ENCODE measurements around the gene ENTREP3.
"Not testable (repeated sequence)": the region's sequence is repeated elsewhere in the genome, so short reads cannot be mapped to it uniquely, and the experiment has no call there.

Gene ENTREP3

DNA sequence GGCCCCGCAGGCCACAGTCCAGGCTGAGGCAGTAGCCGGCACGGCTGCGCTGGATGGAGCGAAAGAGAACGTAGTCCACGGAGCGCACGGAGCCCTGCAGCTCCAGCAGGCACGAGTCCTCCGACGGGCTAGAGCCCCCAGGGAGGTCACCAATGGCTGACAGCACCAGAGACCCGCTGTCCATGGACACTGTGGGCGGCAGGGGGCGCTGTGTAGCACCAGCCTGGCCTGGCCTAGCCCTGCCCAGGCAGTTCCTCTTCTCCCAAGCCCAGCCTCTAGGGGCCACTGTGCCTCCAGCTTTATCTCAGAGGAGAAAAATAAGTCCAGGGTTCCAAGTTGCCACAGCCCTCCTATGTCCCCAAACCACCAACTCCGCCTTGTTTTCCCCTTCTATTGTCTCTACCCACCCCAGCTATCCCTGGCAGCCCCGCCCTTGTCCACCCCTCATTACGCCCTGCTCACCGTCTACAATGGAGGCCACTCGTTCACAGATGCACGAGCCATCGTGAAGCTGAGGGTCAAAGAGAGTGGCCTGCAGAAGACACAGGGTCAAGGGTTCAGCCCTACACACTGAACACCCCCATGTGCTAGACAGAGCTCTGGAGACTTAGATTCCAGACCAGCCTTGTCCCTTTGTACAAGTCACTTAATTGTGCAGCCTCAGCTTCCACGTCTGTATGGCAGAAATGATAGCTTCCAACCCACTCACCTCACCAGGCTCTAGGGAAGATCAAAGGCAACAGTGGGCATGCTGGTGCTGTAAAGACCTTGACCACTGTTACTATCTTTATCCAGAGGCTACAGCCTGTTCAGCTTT, 4.4 kb downstream of the ENTREP3 start:
- peak; percentile 74 for DNase-seq

GRCh38 chr1:155250246-155250632, 5.0 kb downstream of the ENTREP3 start:
- no peak for DNase-seq

DNA sequence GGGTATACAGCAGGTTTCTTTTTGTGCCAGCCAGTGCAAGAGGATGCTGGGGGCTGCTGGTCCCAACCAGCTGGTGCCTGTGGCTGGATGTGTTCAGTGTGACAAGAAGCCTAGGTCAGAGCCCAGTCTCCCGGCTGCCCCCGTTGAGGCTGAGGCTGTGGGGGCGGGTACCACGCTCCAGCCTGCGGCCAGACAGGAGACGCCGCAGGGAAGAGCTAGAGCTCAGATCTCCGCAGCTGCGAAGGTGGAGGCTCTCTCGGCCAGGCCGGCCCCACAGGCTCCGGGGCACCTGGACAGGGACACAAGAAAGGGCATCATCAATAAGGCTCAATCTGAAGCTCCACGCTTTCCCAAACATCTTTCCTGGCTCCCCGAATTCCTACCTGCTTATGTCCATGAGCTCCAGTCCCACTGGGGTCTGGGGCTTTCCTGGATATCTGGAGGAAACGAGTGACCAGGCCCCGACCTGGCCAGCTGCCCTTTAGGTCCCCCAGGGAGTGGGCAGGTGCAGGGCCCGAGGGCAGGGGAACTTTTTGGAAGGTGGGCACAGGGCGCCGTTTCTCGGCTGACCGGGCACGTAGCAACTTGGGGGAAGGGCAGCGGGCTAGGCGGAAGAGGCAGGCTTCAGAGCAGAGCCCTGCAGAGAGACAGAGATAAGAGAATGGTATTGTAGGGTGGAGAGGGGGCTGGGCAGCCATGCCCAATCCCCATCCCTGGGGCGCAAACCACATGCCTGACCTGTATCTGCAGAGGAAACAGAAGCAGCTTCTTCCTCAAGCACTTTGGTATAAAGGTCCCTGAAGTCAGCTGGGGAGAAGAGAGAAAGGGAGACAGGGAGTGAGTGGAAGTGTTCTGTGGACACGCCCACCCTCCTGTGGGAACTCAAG, 7.4 kb downstream of the ENTREP3 start:
- DNase-seq: no peak

DNA sequence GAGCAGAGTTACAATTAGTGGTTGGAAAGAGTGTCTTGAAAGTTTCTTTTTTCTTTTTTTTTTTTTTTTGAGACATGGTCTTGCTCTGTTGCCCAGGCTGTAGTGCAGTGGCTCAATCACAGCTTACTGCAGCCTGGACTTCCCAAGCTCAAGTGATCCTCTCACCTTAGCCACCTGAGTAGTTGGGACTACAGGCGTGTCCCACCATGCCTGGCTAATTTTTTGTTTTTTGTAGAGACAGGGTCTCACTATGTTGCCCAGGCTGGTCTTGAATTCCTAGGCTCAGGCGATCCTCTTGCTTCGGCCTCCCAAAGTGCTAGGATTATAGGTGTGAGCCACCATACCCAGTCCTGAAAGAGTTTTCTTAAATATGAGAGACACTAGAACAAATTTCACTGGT, 8.5 kb downstream of the ENTREP3 start:
- DNase-seq: not testable (repeated sequence)

GRCh38 chr1:155245163-155245524, 10.1 kb downstream of the ENTREP3 start:
- DNase-seq: no peak

- peak; percentile 98 for DNase-seq
Observed at GRCh38 chr1:155244368-155245162, 10.7 kb downstream of the ENTREP3 start.

DNA sequence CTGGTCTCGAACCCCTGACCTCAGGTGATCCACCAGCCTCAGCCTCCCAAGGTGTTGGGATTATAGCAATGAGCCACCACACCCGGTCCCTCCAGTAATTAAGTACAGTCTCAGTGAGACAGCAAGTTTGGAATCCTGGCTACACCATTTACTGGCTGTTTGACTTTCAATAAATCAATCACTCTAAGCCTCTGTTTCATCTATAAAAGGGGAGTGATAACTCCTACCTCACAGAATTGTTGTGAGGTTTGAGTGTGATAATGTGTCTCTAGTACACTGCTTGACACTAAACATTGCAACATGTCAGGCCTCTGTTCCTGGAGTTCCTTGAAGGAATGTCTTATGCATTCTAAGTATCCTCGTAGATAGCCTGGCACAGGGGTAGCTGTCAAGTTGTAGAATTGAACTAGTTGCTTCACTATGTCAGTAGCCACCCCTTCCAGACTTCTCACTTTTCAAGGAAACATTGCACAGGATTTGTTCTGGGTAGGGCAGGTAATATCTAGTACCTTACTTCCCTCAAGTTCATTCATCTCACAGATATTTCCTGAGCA, 12.4 kb downstream of the ENTREP3 start:
- DNase-seq: no peak

DNA sequence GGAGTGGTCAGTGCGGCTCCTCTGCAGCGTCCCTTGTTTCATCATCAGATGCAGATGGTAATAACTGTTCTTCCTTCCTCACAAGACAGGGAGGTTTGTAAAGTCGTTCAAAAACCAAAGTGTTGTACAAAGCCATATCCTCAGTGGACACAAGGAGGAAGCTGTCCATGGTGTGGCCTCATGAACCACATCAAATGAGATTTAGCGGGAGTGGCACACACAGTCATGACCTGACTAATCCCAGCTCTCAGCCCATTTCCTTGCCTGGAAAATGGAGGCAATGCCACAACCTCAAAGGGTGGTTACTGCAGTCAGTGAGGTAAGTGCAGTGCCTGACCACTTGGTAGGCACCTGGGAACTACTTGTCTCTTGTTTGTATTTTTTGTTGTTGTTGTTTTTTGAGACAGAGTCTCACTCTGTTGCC, 13.4 kb downstream of the ENTREP3 start:
- DNase-seq: no peak

DNA sequence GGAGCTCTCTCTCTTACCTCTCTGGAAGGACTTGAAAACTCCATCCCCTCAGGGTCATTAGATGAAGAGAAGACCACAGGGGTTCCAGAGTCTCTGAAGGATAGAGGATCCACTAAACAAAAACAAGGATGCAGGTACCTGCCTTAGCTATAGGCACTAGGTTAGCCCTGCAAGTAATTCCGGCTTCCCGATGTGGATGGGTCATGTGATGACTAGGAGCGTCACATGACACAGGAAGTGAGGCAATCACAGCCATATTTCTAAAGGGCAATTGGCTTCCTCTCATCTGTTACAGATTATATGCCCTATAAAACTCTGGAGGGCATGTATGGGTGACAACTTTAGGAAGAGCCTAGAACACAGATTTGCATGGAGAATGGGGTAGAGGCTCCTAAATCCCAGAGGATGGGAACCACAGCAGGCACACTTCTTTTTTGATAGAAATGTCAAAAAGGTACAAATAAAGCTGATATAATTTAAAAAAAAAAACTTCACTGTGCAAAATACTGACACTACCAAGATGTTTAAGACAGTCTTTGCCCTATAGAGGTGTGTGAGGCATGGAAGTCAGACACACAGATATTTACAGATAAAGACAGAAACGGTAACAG, 14.1 kb downstream of the ENTREP3 start:
- DNase-seq: peak; percentile 63

DNA sequence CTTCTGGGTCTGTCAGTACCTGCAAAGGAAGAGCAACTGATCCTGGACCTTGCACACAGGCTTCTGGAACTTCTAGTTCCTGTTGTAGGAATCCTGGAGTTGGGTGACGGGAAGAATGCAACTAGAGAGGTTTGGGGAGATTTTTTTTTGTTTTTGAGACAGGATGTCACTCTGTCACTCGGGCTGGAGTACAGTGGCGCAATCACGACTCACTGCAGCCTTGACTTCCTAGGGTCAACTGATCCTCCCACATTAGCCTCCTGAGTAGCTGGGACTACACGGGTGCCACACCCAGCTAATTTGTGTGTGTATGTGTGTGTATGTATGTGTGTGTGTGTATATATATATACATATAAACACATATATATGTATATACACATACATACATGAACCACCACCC, 18.8 kb downstream of the ENTREP3 start:
- DNase-seq: no peak

GRCh38 chr1:155235375-155235774, 19.9 kb downstream of the ENTREP3 start:
- not testable (repeated sequence) for DNase-seq

- not testable (repeated sequence) for DNase-seq
Observed at GRCh38 chr1:155233502-155233901, 21.8 kb downstream of the ENTREP3 start.

DNA sequence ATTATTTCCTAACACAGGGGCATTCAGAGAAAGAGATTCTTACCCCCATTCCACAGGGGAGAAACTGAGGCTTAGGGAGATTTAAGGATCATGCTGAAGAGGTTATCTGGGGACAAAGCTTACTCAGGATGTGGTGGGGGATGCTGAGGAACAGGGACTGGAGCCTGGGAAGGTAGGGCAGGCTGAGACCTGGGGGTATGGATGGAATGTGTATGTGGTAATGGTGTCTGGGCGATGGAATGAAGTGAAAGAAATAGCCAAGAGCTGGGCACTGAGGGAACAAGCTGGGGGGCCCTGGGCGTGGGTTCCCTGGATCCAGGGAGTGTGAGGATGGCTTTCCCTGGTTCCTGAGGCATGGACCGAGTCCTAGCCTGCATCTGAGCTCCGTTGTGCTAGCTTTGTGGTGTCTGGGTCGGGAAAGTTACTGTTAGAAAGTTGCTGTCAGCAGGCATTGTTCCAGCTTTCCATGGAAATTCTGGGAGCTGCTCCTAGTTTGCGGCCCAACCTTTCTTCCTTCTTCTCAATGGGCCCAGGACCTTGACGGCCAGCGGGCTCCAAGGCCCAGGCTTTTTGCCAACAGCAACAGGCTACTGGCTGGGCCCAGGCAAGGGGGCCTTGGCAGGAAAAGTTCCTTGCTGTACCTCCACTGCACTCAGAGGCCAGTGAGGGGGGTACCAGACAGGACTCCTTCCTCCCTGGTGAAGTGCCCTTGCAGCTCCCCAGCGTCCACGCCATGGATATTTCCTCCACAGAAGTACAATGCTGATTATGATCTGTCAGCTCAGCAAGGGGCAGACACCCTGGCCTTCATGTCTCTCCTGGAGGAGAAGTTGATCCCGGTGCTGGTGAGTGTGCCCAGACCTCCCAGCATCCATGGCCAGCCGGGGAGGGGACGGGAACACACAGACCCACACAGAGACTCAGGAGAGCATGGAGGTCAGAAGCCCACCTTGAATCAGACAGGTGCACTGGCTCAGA, 23.0 kb downstream of the ENTREP3 start:
- DNase-seq: not testable (repeated sequence)

- not testable (repeated sequence) for DNase-seq
Observed at GRCh38 chr1:155231302-155231701, 24.0 kb downstream of the ENTREP3 start.

- DNase-seq: no peak
Observed at GRCh38 chr1:155228096-155228427, 27.2 kb downstream of the ENTREP3 start.

DNA sequence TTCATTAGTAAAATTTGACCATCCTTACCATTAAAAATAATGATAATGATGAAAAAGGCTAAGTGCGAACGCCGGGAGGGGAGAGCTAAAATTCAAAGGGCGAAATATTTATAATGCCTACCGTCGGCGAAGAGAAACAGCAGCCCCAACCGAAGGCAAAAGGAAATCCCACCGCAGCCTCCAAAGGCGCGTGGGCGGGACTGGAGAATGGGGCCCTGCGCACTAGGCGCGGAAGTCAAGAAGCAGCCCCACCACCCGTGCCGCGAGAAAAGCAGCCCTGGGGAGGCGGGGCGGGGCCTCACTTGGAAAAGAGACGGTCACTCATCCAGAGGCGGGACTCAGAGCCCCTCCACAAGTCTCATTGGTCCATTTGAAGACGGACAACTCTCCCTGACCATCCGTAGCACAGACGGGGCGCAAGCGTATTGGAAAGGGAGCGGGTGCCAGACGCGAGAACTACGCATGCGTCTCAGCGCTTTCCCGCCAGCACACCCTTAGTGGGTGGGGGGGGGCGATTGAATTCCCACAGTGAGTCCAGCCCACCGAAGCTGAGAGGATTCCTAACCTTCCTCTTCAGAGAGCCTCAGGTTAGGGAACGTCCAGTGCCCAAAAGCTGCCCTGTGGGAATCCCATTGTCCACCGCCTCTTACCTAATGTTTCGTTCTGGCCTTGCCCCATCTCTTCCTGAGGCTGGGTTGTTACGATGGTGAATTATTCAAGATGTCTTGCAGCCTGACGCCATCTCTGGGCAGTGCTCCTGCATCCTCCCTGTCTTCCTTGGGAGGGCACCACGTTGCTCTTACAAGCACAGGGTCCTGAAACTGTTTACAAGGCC, 27.8 kb downstream of the ENTREP3 start:
- DNase-seq: peak; percentile 97

DNA sequence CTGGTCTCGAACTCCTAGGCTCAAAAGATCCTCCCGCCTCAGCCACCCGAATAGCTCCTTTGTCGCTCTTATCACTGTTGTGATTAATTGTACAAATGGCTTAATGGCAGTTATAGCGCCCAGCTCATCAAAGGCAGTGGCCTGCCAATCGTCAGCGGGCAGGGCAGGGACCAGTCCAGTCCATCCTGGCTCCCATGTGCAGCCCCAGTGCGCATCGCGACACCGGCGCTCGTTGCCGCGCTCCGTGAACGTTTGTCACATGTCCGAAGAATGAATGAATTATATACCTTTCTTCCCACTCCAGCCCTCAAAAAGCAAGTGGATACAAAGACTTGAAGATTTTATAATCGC, 28.4 kb downstream of the ENTREP3 start:
- DNase-seq: peak; percentile 31

GRCh38 chr1:155226188-155226909, 28.9 kb downstream of the ENTREP3 start:
- peak; percentile 68 for DNase-seq

- not testable (repeated sequence) for DNase-seq
Observed at GRCh38 chr1:155225404-155225759, 29.9 kb downstream of the ENTREP3 start.

DNA sequence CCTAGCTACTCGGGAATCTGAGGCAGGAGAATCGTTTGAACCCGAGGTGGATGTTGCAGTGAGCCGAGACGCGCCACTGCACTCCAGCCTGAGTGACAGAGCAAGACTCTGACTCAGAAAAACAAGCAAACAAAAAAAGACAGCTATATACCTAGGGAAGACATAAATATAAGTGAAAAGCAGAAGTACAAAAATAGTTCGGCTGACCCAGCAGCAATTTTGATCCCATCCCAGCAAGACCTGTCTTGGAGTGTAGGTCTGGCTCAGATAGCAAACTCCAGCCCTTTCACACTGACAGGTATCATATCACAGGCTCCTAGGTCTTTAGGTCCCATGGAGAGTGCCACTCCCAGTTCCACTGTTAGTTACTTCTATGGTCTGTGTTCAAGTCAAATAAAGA, 32.2 kb downstream of the ENTREP3 start:
- no peak for DNase-seq

All from NCI-H226 (cell line).